Iris pigment epithelial cell (primary cell): Measurements from ENCODE around the gene BRD8.
"Not testable (repeated sequence)": the region's sequence is repeated elsewhere in the genome, so short reads cannot be mapped to it uniquely, and the experiment has no call there.

Experiments
- DNase-seq: peaks from one replicate; pipeline ENCODE4 v3.0.0-alpha.2; 2011; ENCODE audit warnings: low read depth

The BRD8 gene, protein sequence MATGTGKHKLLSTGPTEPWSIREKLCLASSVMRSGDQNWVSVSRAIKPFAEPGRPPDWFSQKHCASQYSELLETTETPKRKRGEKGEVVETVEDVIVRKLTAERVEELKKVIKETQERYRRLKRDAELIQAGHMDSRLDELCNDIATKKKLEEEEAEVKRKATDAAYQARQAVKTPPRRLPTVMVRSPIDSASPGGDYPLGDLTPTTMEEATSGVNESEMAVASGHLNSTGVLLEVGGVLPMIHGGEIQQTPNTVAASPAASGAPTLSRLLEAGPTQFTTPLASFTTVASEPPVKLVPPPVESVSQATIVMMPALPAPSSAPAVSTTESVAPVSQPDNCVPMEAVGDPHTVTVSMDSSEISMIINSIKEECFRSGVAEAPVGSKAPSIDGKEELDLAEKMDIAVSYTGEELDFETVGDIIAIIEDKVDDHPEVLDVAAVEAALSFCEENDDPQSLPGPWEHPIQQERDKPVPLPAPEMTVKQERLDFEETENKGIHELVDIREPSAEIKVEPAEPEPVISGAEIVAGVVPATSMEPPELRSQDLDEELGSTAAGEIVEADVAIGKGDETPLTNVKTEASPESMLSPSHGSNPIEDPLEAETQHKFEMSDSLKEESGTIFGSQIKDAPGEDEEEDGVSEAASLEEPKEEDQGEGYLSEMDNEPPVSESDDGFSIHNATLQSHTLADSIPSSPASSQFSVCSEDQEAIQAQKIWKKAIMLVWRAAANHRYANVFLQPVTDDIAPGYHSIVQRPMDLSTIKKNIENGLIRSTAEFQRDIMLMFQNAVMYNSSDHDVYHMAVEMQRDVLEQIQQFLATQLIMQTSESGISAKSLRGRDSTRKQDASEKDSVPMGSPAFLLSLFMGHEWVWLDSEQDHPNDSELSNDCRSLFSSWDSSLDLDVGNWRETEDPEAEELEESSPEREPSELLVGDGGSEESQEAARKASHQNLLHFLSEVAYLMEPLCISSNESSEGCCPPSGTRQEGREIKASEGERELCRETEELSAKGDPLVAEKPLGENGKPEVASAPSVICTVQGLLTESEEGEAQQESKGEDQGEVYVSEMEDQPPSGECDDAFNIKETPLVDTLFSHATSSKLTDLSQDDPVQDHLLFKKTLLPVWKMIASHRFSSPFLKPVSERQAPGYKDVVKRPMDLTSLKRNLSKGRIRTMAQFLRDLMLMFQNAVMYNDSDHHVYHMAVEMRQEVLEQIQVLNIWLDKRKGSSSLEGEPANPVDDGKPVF

DNA sequence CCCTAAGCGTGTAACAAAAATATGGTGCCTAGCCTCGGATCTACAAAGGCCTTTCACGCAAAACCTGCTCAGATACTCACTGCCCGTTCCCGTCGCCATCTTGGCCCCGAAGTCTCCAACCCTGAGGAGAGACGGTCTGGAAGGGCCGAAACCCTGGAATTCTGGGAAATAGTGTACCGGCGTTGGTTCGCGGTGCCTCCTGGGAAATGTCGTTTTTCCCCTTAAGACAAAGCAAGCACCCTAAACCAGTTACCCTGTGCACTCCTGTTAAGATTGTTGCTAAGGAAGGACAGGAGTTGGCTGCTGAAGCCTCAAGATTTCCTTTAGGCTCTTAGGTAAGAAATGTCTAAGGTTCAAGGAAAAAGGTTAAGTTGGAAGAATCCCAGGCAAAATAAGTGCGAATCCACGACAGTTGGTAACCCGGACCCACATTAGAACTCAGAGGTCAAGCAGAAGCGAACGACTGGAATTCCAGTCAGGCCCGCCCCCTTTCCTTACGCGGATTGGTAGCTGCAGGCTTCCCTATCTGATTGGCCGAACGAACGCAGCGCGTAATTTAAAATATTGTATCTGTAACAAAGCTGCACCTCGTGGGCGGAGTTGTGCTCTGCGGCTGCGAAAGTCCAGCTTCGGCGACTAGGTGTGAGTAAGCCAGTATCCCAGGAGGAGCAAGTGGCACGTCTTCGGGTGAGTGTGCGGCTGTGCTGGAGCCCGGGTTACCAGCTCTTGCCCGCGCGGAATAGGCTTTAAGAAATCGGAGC is at the start of gene BRD8, which contains the start of gene KIF20A:
Gene BRD8, minus strand, starts transcription at position 115 of the 761 bp plus-strand sequence. Its CDS starts 16 bp downstream, at position 99.
Gene KIF20A, plus strand, starts transcription at position 597 of the 761 bp plus-strand sequence. CDS start 569 bp downstream, outside the sequence.
- DNase-seq: peak; percentile 96

DNA sequence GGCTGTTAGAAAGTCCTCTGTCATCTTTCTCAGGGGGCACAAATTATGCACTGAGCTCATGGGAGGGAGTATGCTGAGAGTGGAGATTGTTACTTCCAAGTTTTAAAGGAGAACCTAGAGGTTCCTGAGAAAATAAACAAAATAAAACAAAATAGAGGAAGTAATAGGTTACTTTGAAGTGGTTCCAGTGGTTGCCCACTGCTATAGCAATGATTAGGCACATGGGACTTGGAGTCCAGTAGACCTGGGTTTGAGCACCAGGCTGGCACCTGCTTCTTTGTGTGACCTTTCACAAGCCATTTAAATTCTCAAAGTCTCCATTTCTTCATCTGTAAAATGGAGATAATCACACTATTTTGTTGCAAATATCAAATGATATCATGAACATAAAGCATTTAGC is 48.5 kb upstream of the BRD8 start:
- DNase-seq: no peak

DNA sequence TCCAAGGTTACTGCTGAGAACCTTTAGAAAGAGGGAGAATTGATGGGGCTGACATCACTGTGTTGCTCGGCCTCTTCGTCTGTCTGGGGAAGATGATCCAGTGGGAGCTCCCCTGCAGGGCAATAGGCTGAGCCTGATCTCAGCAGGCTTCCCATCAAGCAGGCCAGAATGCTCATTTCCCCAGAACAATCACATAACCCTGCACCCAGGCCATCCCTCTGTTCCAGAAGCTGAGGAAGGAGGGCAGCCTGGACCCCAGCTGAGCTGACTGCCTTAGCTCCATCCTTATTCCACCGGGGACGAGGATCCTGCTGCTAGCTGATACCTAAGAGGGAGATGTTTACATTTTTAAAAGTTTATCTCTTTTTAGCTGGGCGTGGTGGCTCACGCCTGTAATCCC is 46.3 kb upstream of the BRD8 start:
- no peak for DNase-seq

DNA sequence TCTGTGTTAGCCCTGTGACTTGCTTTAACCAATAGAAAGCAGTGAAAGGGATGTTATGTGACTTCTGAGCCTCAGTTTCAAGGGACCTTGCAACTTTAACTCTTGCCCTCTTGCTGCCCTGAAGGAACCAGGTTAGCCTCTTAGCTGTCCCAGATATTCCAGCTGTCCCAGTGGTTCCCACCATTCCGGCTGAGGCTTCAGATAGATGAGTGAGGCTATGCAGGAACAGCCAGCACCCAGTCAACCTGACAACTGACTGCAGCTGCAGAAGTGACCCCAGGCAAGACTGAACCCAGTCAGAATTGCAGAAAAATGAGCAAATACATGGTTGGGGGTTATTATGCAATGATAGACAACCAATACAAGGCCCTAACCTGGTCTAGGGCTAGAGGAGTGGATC is 45.1 kb upstream of the BRD8 start:
- DNase-seq: no peak

DNA sequence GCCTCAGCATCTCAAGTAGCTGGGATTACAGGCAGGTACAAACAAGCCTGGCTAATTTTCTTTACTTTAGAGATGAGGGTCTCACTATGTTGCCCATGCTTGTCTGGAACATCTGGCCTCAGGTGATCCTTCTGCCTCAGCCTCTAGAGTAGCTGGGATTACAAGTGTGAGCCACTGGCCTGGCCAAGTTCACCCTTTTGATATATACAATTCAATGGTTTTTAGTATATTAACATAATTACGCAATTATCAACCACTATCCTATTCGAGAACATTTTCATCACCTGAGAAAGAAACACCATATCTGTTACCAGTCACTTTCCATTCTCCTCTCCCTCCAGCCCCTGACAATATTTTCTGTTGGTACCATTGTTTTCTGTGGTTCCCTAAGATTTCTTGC is 38.4 kb upstream of the BRD8 start:
- no peak for DNase-seq

DNA sequence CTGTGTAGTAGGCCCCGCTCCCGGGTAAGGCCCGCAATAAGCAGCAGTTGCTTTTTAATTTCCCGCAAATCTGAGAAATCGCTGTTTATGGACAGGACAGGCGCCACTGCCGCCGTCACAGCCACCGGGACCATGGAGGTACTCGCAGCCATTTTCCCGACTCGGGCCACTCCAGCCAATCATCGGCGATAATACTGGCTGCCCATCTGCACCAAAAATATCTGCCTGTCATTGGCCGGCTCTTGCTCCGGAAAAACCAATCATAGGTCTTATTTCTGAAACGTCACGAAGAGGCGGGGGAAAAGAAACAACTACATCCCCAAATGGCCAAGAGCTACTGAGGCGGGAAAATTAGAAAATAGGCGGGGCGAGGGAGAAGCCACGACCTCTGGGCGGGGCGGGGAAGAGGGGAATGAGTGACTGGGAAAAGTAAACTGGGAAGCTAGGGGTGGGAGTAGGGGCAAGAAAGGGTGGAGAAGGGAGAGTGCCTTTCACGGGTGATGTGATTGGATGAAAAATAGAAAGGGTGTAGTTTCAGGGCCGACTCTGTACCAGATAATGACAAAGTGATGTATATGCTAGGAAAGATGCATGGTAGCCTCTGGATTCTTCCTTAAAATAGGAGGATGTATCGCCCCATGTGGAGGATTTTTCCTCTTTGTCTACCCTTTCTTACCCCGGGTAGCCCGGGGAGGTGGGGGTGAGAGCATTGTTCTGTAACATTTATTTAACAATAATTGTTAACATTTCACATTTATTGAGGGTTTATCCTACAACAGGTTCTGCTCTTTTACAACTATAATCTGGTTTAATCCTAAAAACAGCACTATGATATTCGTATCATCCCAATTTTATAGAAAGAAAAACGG is 35.0 kb upstream of the BRD8 start, which contains the start of gene CDC23:
Gene CDC23, minus strand, starts transcription at position 163 of the 869 bp plus-strand sequence. Its CDS starts 11 bp downstream, at position 152.
- peak; percentile 99 for DNase-seq

DNA sequence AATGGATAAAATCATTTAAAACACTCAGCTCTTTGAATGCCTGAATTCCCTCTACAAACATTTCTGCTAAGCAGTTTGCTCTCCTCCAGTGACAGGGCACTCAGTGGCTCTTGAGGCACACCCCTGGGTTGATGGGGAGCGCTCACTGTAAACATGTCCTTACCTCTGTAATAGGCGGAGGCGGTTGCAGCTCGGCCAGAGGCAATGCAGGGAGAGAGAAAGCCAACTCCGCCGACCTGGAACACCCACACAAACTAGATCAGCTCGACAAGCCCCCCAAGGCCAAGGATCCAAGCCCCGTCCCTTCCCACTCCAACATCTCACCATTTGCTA is 34.4 kb upstream of the BRD8 start:
- peak; percentile 27 for DNase-seq

DNA sequence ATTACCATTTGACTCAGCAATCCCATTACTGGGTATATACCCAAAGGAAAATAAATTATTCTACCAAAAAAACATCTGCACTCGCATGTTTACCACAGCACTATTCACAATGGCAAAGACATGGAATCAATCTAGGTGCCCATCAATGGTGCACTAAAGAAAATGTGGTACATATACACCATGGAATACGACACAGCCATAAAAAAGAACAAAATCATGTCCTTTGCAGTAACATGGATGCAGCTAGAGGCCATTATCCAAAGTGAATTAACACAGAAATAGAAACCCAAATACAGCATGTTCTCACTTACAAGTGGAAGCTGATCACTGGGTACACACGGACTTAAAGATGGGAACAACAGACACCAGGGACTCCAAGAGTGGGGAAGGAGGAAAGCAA is 32.6 kb upstream of the BRD8 start:
- DNase-seq: no peak

DNA sequence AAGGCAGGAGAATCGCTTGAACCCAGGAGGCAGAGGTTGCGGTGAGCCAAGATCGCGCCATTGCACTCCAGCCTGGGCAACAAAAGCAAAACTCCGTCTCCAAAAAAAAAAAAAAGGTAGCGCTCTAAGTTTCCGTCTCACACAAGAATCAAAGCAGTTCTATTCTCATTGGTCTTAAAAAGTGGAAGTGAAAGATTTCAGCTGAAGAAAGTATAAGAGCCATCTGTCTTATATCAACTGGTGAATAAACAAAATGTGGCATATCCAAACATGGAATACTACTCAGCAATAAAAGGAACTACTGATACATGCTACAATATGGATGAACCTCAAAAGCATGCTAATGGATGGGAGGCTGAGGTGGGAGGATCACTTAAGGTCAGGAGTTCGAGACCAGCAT is 15.4 kb upstream of the BRD8 start:
- DNase-seq: not testable (repeated sequence)

DNA sequence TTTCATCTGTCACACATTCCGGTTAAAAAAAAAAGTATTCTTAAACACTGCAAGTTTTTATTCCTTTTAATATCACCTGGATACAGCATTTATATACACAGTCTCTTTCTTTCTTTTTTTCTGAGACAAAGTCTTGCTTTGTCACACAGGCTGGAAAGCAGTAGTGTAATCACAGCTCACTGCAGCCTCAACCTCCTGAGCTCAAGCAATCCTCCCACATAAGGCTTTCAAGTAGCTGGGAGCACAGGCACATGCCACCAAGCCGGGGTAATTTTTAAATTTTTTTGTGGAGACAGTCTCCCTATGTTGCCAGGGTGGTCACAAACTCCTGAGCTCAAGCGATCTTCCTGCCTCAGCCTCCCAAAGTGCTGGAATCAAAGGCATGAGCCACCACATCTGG is 14.4 kb upstream of the BRD8 start:
- no peak for DNase-seq

DNA sequence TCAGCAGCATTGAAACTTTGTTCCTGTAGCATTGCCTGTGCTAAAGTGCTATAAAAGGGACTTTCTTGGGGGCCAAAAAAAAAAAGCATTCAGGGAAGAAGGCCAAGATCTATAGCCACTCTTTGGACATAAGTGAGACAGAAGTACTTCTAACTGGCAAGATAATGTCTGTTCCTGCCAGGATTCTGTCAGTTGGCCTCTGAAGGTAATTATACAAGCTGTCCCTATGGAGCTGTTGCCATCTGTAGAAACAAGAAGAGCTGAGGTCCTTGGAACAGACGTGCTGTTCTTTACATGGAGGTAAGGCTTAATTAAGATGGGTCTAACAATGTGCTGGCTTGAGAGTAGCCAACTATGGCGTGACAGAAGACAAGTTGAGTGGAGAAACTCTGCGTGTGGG is 10.2 kb upstream of the BRD8 start:
- no peak for DNase-seq

DNA sequence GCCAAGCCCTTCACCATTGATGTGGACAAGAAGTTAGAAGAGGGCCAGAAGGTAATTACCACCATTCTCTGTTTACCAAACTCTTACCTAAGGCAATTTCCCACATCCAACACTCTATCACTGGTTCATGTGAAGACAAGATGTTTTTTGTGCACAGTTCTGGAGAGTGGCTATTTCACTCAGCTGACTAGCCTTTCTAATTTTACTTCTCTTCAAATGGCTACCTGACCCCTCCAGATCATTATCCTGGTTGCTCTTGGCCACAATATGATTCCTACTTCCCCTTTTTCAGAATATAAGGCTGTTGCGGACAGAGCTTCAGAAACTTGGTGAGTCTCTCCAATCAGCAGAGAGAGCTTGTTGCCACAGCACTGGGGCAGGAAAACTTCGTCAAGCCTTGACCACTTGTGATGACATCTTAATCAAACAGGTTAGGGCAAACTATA is 7.6 kb upstream of the BRD8 start:
- no peak for DNase-seq

DNA sequence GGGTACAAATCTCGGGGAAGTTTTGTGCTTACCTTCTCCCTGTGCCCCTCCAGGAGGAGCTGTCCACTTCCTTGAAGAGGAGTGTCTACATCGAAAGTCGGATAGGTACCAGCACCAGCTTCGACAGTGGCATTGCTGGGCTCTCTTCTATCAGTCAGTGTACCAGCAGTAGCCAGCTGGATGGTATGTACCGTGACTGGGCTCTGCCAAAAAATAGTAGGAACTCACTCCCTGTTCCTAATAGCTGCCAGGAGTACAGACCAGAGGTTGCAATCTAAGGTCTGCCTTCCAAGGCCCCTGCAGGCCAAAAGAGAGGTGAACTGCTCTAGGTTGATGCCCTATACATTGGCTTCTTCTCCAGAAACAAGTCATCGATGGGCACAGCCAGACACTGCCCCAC is 4.4 kb upstream of the BRD8 start:
- DNase-seq: no peak

DNA sequence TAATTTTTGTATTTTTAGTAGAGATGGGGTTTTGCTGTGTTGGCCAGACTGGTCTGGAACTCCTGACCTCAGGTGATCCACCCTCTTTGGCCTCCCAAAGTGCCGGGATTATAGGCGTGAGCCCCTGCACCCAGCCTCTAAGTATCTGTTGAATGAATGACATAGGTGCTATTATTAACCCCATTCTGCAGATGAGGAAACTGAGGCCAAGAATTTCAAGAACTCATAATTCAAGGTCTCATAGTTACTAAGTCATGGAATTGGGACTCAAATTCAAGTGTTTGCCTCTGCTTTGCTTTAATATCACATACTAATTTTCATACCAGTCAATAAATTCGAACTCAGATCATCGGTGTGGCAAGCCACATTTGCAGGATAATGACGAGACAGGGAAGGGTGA is 2.4 kb upstream of the BRD8 start:
- no peak for DNase-seq

DNA sequence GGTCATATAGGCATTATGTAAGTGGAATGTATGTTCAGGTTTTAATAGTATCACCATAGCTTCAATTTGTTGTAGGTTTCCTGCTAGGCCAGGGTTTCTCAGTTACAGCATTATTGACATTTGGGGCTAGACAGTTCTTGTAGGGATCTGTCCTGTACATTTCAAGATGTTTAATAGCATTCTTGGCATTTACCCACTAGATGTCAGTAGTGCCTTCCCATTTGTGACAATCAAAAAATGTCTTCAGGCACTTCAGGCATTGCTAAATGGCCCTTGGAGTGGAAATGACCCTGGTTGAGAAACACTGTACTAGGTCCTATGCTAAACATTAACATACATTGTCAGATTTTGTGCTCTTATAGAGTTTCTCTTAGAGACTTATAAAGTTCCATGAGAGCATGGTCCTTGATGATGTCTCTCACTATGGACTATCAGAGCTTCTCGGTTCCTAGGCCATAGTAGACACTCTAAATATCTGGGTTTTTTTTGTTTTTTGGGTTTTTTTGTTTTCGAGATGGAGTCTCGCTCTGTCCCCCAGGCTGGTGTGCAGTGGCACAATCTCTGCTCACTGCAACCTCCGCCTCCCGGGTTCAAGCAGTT is 1.9 kb upstream of the BRD8 start:
- DNase-seq: peak; percentile 71

DNA sequence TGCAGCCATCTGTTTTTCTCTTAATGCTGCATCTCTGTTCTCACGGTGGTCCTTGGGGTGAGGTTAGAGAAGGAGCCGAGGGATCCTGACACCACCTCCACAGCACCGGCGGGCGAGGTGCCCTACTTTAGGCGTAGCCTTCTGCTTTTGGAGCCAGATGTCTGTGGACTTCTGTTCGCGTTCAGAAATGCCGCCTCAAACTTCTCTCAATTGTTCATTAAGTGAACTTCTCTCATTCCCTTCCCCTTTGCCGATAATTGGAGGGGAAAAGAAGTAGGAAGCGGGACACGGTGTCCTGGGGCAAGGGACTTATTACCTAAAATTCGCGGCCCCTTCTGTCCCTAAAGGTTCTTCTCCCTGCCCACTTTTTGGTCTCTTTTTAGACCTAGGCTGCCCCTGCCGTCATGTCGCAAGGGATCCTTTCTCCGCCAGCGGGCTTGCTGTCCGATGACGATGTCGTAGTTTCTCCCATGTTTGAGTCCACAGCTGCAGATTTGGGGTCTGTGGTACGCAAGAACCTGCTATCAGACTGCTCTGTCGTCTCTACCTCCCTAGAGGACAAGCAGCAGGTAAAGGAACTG is 937 bp upstream of the BRD8 start:
- peak; percentile 9 for DNase-seq

DNA sequence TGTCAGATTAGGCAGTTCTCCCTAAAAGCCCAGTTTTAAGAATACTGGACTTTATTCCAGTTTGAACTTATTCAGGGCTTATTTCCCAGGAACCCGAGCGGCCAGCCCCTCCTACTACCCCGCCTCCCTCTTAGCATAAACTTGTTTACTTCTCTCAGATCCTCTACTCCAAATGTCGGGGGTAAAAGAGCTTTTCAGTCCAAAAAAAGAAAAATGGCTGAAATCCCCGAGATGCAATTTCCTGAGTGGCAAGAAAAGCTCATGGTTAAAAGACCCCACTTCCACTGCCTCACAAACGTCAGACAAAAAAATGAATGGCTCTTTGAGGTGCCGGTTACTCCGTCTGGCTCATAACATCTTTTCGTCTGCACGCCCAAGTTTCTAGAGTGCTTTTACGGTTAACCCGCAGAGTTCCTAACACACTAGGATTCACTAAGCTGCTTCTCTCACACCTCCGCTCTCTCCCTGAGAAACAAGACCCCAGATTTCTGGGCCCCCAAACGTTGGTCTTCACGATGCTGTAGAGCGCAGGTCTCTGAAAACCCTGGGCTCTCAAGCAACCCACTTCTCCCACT is 402 bp downstream of the BRD8 start:
- peak; percentile 47 for DNase-seq

DNA sequence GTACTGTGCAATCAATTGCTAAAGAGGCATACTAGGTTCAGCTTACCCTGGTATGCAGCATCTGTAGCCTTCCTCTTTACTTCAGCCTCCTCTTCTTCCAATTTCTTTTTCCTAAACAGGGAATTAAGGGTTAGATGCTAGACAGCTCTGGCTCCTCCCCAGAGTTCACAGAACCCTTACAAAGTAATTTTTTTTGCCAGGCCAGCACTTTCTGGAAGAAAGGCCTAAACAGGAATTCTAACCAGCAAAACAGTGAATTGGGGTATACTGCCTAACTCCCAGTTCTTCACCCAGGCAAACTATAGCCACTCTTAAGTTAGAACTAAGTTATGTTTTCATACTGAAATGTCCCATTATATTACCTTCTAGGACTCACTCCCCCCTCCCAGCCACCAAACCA is 8.1 kb downstream of the BRD8 start:
- DNase-seq: no peak

DNA sequence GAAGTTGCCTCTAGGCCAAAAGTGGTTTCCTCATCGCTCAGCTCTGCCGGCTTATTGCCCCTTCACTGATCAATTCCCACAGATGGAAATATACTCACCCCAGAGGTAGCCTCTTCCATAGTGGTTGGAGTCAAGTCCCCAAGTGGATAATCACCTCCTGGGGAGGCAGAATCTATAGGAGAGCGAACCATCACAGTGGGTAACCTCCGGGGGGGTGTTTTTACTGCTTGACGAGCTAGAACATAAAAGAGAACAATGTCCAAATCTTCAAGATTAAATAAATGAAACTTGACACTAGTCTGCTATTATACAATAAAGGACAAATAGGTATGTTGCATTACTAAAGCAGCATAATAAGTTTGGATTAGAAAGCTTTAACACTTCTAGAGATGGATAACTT is 9.3 kb downstream of the BRD8 start:
- no peak for DNase-seq
